SK-N-SH (cell line): Measurements from ENCODE around the gene GALNT17. TPM values are rescaled to one million over a fixed set of nuclear protein-coding genes. Genes with fewer than 3 reads are reported as not detected.

Experiments
- CTCF ChIA-PET: fragments of 300-600, 350-600 bp; formaldehyde crosslinking; extraction: SDS; loops from one replicate; lab custom pipeline; 2021; lab: Yijun Ruan, JAX
- POLR2A ChIA-PET: fragments of 350-600 bp; sonication (Branson Sonifier 250); formaldehyde crosslinking; extraction: SDS; loops from one replicate; lab custom pipeline; 2020; ENCODE audit warnings: antibody characterized with exemption, inconsistent platforms; lab: Yijun Ruan, JAX
- DNase-seq: peaks from one replicate; pipeline ENCODE4 v3.0.0; 2012
- H2AFZ ChIP-seq: fragments of 200-600 bp; sonication (generic); 2 replicates; pipeline ENCODE4 v1.8.1; 2016; ENCODE audit warnings: antibody characterized with exemption, mild to moderate bottlenecking, low read depth
- H3F3A ChIP-seq: fragments of 200-600 bp; sonication (generic); replicated peaks from 2 replicates; pipeline ENCODE3; 2016; ENCODE audit warnings: antibody characterized with exemption, mild to moderate bottlenecking; ENCODE audit not compliant: insufficient read depth
- H3K27ac ChIP-seq, 2 experiments: fragments of 200-500 bp in 1 of 2; fragments of 200-600 bp in 1 of 2; sonication (Bioruptor generic) in 1 of 2; sonication (generic), shearing (Covaris generic) in 1 of 2; 2 replicates each; pipeline versions ENCODE4 v1.5.1 to v1.6.1; 2014 to 2016; ENCODE audit warnings: low read depth in 2 of 2, inconsistent platforms in 1 of 2, low read length in 1 of 2, mild to moderate bottlenecking in 1 of 2, mixed read lengths in 1 of 2
- H3K27me3 ChIP-seq: fragments of 200-600 bp; sonication (generic), shearing (Covaris generic); 2 replicates; pipeline ENCODE4 v1.6.1; 2016; ENCODE audit warnings: mixed run types; ENCODE audit not compliant: insufficient read depth
- H3K36me3 ChIP-seq, 2 experiments: fragments of 200-500 bp in 1 of 2; fragments of 200-600 bp in 1 of 2; sonication (Bioruptor generic) in 1 of 2; sonication (generic) in 1 of 2; replicated peaks in 1 of 2; 2 replicates each; pipeline versions ENCODE3 to v1.5.1; 2014 to 2016; ENCODE audit warnings: low read length in 1 of 2, mild to moderate bottlenecking in 1 of 2; ENCODE audit not compliant: insufficient read depth in 2 of 2, control insufficient read depth in 1 of 2
- H3K4me1 ChIP-seq, 2 experiments: fragments of 200-500 bp in 1 of 2; fragments of 200-600 bp in 1 of 2; sonication (Bioruptor generic) in 1 of 2; sonication (generic), shearing (Covaris generic) in 1 of 2; 2 replicates each; pipeline versions ENCODE4 v1.5.1 to v1.6.1; 2014 to 2016; ENCODE audit warnings: low read depth in 1 of 2, low read length in 1 of 2, mixed run types in 1 of 2; ENCODE audit not compliant: insufficient read depth in 2 of 2, control insufficient read depth in 1 of 2
- H3K4me2 ChIP-seq: fragments of 200-600 bp; sonication (generic), shearing (Covaris generic); 2 replicates; pipeline ENCODE4 v1.6.1; 2017; ENCODE audit warnings: mixed run types
- H3K4me3 ChIP-seq, 2 experiments: fragments of 200-500 bp in 1 of 2; fragments of 200-600 bp in 1 of 2; sonication (Bioruptor generic) in 1 of 2; sonication (generic), shearing (Covaris generic) in 1 of 2; 2 replicates each; pipeline versions ENCODE4 v1.5.1 to v1.8.1; 2014 to 2016; ENCODE audit warnings: low read depth in 2 of 2, inconsistent platforms in 1 of 2, low read length in 1 of 2, mild to moderate bottlenecking in 1 of 2, mixed read lengths in 1 of 2, moderate library complexity in 1 of 2
- H3K79me2 ChIP-seq: fragments of 200-600 bp; sonication (generic); 2 replicates; pipeline ENCODE4 v1.8.1; 2017; ENCODE audit warnings: mild to moderate bottlenecking; ENCODE audit not compliant: insufficient read depth
- H3K9ac ChIP-seq: fragments of 200-600 bp; sonication (generic); 2 replicates; pipeline ENCODE4 v1.6.1; 2017; ENCODE audit warnings: mixed run types
- H3K9me2 ChIP-seq: fragments of 200-600 bp; sonication (generic); 2 replicates; pipeline ENCODE4 v1.6.1; 2017; ENCODE audit warnings: mixed run types
- H3K9me3 ChIP-seq: fragments of 200-600 bp; sonication (generic); 2 replicates; pipeline ENCODE4 v1.6.1; 2017; ENCODE audit warnings: mixed run types, mild to moderate bottlenecking, moderate library complexity
- H4K20me1 ChIP-seq: fragments of 200-600 bp; sonication (generic); 2 replicates; pipeline ENCODE4 v1.6.1; 2017; ENCODE audit warnings: mild to moderate bottlenecking, mixed run types; ENCODE audit not compliant: insufficient read depth
- CHD2 ChIP-seq: fragments of 150-350 bp; IDR thresholded peaks from 2 replicates; pipeline ENCODE4 v1.6.1; 2018; ENCODE audit warnings: low read length; ENCODE audit not compliant: partially characterized antibody
- ELF1 ChIP-seq: IDR thresholded peaks from 2 replicates; pipeline ENCODE4 v1.4.0; 2012
- FOSL2 ChIP-seq: IDR thresholded peaks from 2 replicates; pipeline ENCODE4 v1.4.0; 2012; ENCODE audit warnings: low read depth, mild to moderate bottlenecking, moderate library complexity, borderline replicate concordance
- FOXJ3 ChIP-seq: sonication (generic); formaldehyde crosslinking; IDR thresholded peaks from 2 replicates; pipeline ENCODE4 v1.5.1; 2020; ENCODE audit warnings: mild to moderate bottlenecking, missing genetic modification reagents
- FOXM1 ChIP-seq: IDR thresholded peaks from 2 replicates; pipeline ENCODE4 v1.4.0; 2012; ENCODE audit warnings: low read depth, mild to moderate bottlenecking
- GABPA ChIP-seq: IDR thresholded peaks from 2 replicates; pipeline ENCODE4 v1.4.0; 2012; ENCODE audit warnings: low read depth, mild to moderate bottlenecking
- GATA2 ChIP-seq: sonication (generic); formaldehyde crosslinking; IDR thresholded peaks from 2 replicates; pipeline ENCODE4 v1.5.0; 2020; ENCODE audit warnings: mild to moderate bottlenecking, missing genetic modification reagents
- IRF3 ChIP-seq: fragments of 150-350 bp; IDR thresholded peaks from 2 replicates; pipeline ENCODE4 v1.6.1; 2016; ENCODE audit warnings: mild to moderate bottlenecking, low read depth, low read length
- JUND ChIP-seq: IDR thresholded peaks from 2 replicates; pipeline ENCODE4 v1.4.0; 2012
- MEF2A ChIP-seq: IDR thresholded peaks from 2 replicates; pipeline ENCODE4 v1.4.0; 2012; ENCODE audit warnings: low read depth, borderline replicate concordance
- MXI1 ChIP-seq: IDR thresholded peaks from 2 replicates; pipeline ENCODE4 v1.6.1; 2012; ENCODE audit warnings: mild to moderate bottlenecking, low read depth, low read length, improper control_type of control experiment
- NFIC ChIP-seq: IDR thresholded peaks from 2 replicates; pipeline ENCODE4 v1.4.0; 2012; ENCODE audit warnings: borderline replicate concordance
- NRF1 ChIP-seq: IDR thresholded peaks from 2 replicates; pipeline ENCODE4 v1.6.1; 2012; ENCODE audit warnings: low read depth, mild to moderate bottlenecking, low read length
- PBX3 ChIP-seq: IDR thresholded peaks from 2 replicates; pipeline ENCODE4; 2012
- POLR2AphosphoS5 ChIP-seq: IDR thresholded peaks from 2 replicates; pipeline ENCODE4 v1.6.1; 2012; ENCODE audit warnings: low read depth, low read length
- RCOR1 ChIP-seq: fragments of 150-350 bp; IDR thresholded peaks from 2 replicates; pipeline ENCODE4 v1.6.1; 2017; ENCODE audit warnings: antibody characterized with exemption, low read length
- RFX5 ChIP-seq: IDR thresholded peaks from 2 replicates; pipeline ENCODE4 v1.6.1; 2012; ENCODE audit warnings: mild to moderate bottlenecking, improper control_type of control experiment, low read length
- RXRA ChIP-seq: IDR thresholded peaks from 2 replicates; pipeline ENCODE4 v1.4.0; 2012; ENCODE audit warnings: low read depth, mild to moderate bottlenecking, borderline replicate concordance
- SMC3 ChIP-seq: IDR thresholded peaks from 2 replicates; pipeline ENCODE4 v1.6.1; 2012; ENCODE audit warnings: low read depth, low read length, improper control_type of control experiment
- TAF1 ChIP-seq: IDR thresholded peaks from 2 replicates; pipeline ENCODE4 v1.6.1; 2012; ENCODE audit warnings: low read depth, mild to moderate bottlenecking, low read length, moderate library complexity, borderline replicate concordance
- TCF12 ChIP-seq: IDR thresholded peaks from 2 replicates; pipeline ENCODE4 v1.4.0; 2012
- TEAD4 ChIP-seq: IDR thresholded peaks from 2 replicates; pipeline ENCODE4 v1.4.0; 2012; ENCODE audit warnings: mild to moderate bottlenecking, borderline replicate concordance; ENCODE audit not compliant: insufficient read depth
- YY1 ChIP-seq: IDR thresholded peaks from 2 replicates; pipeline ENCODE4 v1.4.0; 2012; ENCODE audit warnings: low read depth, mild to moderate bottlenecking
- WGBS: methylation state at CpG from one replicate; pipeline ENCODE4 v1.1.6; 2017; ENCODE audit warnings: low lambda C conversion rate; 5-methylcytosine and 5-hydroxymethylcytosine counted together
- polyA plus RNA-seq, 3 experiments: library from polyadenylated mRNA; depleted of rRNA; stranded (reverse); fragments of >200 nt; gene quantifications; 2 replicates each; pipeline ENCODE4 v1.2.3, GENCODE V29; 2012
- TF ChIP-seq, protein P1 (sequence below): IDR thresholded peaks from 2 replicates; pipeline ENCODE4 v1.4.0; 2012; ENCODE audit warnings: low read depth
- TF ChIP-seq, protein P2 (sequence below): IDR thresholded peaks from 2 replicates; pipeline ENCODE4 v1.4.0; 2012; ENCODE audit warnings: low read depth, borderline replicate concordance
- TF ChIP-seq, protein P3 (sequence below): IDR thresholded peaks from 2 replicates; pipeline ENCODE4 v1.4.0; 2012; ENCODE audit warnings: low read depth, borderline replicate concordance

GALNT17 gene
- polyA plus RNA-seq, 1 of the 3 experiments (the other 2 are of a cell fraction), result not detected

GRCh38 chr7:71270558-71270957 lies 138.6 kb downstream of the GALNT17 start:
- no peak for DNase-seq
- WGBS, result 6% methylated on average over 2 of the region's 2 CpGs
- CTCF ChIA-PET, result no interaction called here

GRCh38 chr7:71271203-71271602 lies 139.3 kb downstream of the GALNT17 start:
- no peaks in the 10 kb centered on the region for H3K9me2 ChIP-seq
- 8% methylated on average over 8 of the region's 8 CpGs for WGBS
- no peak overlapping the region for H2AFZ ChIP-seq
- no peak for DNase-seq
- H3K36me3 ChIP-seq, result no peaks in the 10 kb centered on the region
- H3F3A ChIP-seq, result no peaks in the 10 kb centered on the region
- no peak overlapping the region for H3K4me2 ChIP-seq
- H4K20me1 ChIP-seq, result no peaks in the 10 kb centered on the region
- H3K9me3 ChIP-seq, result peaks cover 4% of the 10 kb centered on the region; the same call in 1 of the 2 replicates
- no peak overlapping the region for H3K4me3 ChIP-seq
- H3K4me1 ChIP-seq, result no peaks in the 10 kb centered on the region
- H3K27ac ChIP-seq, result no peak overlapping the region
- no peaks in the 10 kb centered on the region for H3K27me3 ChIP-seq
- no peaks in the 10 kb centered on the region for H3K79me2 ChIP-seq
- CTCF ChIA-PET, result no interaction called here
- no peak overlapping the region for H3K9ac ChIP-seq
- POLR2A ChIA-PET, result no interaction called here
- TF ChIP-seq FOXJ3 (CRISPR knock-in tag) (no peak), SMC3 (no peak), RXRA (no peak), MXI1 (no peak), CHD2 (no peak), GATA2 (CRISPR knock-in tag) (no peak), TCF12 (no peak), RFX5 (no peak), IRF3 (no peak), ELF1 (no peak)
- TF ChIP-seq, protein P1, sequence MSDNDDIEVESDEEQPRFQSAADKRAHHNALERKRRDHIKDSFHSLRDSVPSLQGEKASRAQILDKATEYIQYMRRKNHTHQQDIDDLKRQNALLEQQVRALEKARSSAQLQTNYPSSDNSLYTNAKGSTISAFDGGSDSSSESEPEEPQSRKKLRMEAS, result no peak
- TF ChIP-seq, protein P2, sequence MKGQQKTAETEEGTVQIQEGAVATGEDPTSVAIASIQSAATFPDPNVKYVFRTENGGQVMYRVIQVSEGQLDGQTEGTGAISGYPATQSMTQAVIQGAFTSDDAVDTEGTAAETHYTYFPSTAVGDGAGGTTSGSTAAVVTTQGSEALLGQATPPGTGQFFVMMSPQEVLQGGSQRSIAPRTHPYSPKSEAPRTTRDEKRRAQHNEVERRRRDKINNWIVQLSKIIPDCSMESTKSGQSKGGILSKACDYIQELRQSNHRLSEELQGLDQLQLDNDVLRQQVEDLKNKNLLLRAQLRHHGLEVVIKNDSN, result no peak

More at GRCh38 chr7:71270558-71270957, 138.6 kb downstream of the GALNT17 start:
- Histone ChIP-seq H4K20me1 (no peaks in the 10 kb centered on the region), H3K27me3 (no peaks in the 10 kb centered on the region), H3K9me2 (no peaks in the 10 kb centered on the region), H3F3A (no peaks in the 10 kb centered on the region), H3K79me2 (no peaks in the 10 kb centered on the region), H3K9me3 (peaks cover 8% of the 10 kb centered on the region; the same call in 1 of the 2 replicates), H3K4me2 (no peak overlapping the region), H3K36me3 (no peaks in the 10 kb centered on the region), H2AFZ (no peak overlapping the region), H3K4me3 (no peak overlapping the region), H3K4me1 (no peaks in the 10 kb centered on the region), H3K9ac (no peak overlapping the region), H3K27ac (no peak overlapping the region)
- POLR2A ChIA-PET, result no interaction called here
- TF ChIP-seq NFIC, result no peak
- no peak for TF ChIP-seq FOSL2
- TF ChIP-seq PBX3, result no peak
- TF ChIP-seq JUND, result no peak
- no peak for TF ChIP-seq TEAD4
- no peak for TF ChIP-seq SMC3
- TF ChIP-seq GABPA, result no peak
- no peak for TF ChIP-seq NRF1
- no peak for TF ChIP-seq GATA2 (CRISPR knock-in tag)
- TF ChIP-seq, protein P3, sequence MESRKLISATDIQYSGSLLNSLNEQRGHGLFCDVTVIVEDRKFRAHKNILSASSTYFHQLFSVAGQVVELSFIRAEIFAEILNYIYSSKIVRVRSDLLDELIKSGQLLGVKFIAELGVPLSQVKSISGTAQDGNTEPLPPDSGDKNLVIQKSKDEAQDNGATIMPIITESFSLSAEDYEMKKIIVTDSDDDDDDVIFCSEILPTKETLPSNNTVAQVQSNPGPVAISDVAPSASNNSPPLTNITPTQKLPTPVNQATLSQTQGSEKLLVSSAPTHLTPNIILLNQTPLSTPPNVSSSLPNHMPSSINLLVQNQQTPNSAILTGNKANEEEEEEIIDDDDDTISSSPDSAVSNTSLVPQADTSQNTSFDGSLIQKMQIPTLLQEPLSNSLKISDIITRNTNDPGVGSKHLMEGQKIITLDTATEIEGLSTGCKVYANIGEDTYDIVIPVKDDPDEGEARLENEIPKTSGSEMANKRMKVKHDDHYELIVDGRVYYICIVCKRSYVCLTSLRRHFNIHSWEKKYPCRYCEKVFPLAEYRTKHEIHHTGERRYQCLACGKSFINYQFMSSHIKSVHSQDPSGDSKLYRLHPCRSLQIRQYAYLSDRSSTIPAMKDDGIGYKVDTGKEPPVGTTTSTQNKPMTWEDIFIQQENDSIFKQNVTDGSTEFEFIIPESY, result no peak
- TF ChIP-seq ELF1, result no peak
- TF ChIP-seq RCOR1, result no peak
- TF ChIP-seq MEF2A, result no peak
- TF ChIP-seq YY1, result no peak
- no peak for TF ChIP-seq FOXJ3 (CRISPR knock-in tag)
- TF ChIP-seq TAF1, result no peak
- no peak for TF ChIP-seq FOXM1
- TF ChIP-seq RFX5, result no peak
- TF ChIP-seq POLR2AphosphoS5, result no peak
